Ishikawa (cell line): Measurements from ENCODE around the gene CBY3.

Source experiments
- CREB1 ChIP-seq: IDR thresholded peaks from 2 replicates; pipeline ENCODE4 v1.6.1; 2012; ENCODE audit warnings: low read depth
- EGR1 ChIP-seq: IDR thresholded peaks from 2 replicates; pipeline ENCODE4 v1.6.1; 2012
- EP300 ChIP-seq: IDR thresholded peaks from 2 replicates; pipeline ENCODE4 v1.6.1; 2012; ENCODE audit warnings: borderline replicate concordance
- FOXM1 ChIP-seq: IDR thresholded peaks from 2 replicates; pipeline ENCODE4 v1.6.1; 2012; ENCODE audit warnings: low read depth, borderline replicate concordance
- RAD21 ChIP-seq: IDR thresholded peaks from 2 replicates; pipeline ENCODE4 v1.6.1; 2012; ENCODE audit warnings: low read depth
- TAF1 ChIP-seq: IDR thresholded peaks from 2 replicates; pipeline ENCODE4 v1.6.1; 2012; ENCODE audit warnings: low read depth, mild to moderate bottlenecking
- TCF12 ChIP-seq: IDR thresholded peaks from 2 replicates; pipeline ENCODE4 v1.6.1; 2012; ENCODE audit warnings: low read depth
- TEAD4 ChIP-seq: IDR thresholded peaks from 2 replicates; pipeline ENCODE4 v1.6.1; 2012
- YY1 ChIP-seq: IDR thresholded peaks from 2 replicates; pipeline ENCODE4 v1.6.1; 2012; ENCODE audit warnings: low read depth
- TF ChIP-seq, protein P1 (sequence below): IDR thresholded peaks from 2 replicates; pipeline ENCODE4 v1.6.1; 2012
- TF ChIP-seq, protein P2 (sequence below): IDR thresholded peaks from 2 replicates; pipeline ENCODE4 v1.6.1; 2012
- TF ChIP-seq, protein P3 (sequence below): IDR thresholded peaks from 2 replicates; pipeline ENCODE4 v1.6.1; 2012; ENCODE audit warnings: low read depth, mild to moderate bottlenecking

DNA sequence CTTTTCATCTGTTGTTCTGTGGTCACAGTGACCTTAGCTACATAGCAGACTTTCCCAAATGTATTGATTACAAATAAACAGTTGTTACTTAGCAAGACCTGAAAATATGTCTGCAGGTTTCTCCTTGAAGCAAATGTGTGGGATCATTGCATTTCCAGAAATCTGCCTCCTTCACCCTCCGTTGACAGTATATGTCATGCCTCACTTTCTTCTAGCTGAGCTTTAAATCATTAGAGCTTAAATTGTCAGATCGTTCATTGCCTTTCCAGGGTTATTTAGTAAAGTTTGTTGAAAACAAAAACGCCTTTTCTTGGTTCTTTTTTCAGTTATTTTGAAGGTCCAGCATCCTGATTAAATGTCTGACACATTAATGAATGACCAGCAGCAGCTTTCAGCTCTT is 49.5 kb upstream of the CBY3 start:
- TF ChIP-seq, protein P1, sequence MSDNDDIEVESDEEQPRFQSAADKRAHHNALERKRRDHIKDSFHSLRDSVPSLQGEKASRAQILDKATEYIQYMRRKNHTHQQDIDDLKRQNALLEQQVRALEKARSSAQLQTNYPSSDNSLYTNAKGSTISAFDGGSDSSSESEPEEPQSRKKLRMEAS: no peak
- TF ChIP-seq, protein P2, sequence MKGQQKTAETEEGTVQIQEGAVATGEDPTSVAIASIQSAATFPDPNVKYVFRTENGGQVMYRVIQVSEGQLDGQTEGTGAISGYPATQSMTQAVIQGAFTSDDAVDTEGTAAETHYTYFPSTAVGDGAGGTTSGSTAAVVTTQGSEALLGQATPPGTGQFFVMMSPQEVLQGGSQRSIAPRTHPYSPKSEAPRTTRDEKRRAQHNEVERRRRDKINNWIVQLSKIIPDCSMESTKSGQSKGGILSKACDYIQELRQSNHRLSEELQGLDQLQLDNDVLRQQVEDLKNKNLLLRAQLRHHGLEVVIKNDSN: no peak
- TF ChIP-seq CREB1 (no peak), EP300 (no peak), TAF1 (no peak), FOXM1 (no peak), YY1 (no peak), RAD21 (no peak), TCF12 (no peak), EGR1 (no peak), TEAD4 (no peak)
- TF ChIP-seq, protein P3, sequence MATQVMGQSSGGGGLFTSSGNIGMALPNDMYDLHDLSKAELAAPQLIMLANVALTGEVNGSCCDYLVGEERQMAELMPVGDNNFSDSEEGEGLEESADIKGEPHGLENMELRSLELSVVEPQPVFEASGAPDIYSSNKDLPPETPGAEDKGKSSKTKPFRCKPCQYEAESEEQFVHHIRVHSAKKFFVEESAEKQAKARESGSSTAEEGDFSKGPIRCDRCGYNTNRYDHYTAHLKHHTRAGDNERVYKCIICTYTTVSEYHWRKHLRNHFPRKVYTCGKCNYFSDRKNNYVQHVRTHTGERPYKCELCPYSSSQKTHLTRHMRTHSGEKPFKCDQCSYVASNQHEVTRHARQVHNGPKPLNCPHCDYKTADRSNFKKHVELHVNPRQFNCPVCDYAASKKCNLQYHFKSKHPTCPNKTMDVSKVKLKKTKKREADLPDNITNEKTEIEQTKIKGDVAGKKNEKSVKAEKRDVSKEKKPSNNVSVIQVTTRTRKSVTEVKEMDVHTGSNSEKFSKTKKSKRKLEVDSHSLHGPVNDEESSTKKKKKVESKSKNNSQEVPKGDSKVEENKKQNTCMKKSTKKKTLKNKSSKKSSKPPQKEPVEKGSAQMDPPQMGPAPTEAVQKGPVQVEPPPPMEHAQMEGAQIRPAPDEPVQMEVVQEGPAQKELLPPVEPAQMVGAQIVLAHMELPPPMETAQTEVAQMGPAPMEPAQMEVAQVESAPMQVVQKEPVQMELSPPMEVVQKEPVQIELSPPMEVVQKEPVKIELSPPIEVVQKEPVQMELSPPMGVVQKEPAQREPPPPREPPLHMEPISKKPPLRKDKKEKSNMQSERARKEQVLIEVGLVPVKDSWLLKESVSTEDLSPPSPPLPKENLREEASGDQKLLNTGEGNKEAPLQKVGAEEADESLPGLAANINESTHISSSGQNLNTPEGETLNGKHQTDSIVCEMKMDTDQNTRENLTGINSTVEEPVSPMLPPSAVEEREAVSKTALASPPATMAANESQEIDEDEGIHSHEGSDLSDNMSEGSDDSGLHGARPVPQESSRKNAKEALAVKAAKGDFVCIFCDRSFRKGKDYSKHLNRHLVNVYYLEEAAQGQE: no peak
